ENCODE results near the gene HPD.

HPD gene

GRCh38 chr12:121849665-121850064 lies 9.0 kb downstream of the HPD start:
- in situ Hi-C loops (cut with HindIII; ENCODE audit: low sequenced_read_pairs) = no loop called here
- no peak for DNase-seq (ENCODE audit: low read depth)

GRCh38 chr12:121849211-121849610 lies 9.4 kb downstream of the HPD start:
- no peak overlapping the region for H3K4me3 ChIP-seq (ENCODE audit: low read depth, low read length)
- TF ChIP-seq, protein P1, sequence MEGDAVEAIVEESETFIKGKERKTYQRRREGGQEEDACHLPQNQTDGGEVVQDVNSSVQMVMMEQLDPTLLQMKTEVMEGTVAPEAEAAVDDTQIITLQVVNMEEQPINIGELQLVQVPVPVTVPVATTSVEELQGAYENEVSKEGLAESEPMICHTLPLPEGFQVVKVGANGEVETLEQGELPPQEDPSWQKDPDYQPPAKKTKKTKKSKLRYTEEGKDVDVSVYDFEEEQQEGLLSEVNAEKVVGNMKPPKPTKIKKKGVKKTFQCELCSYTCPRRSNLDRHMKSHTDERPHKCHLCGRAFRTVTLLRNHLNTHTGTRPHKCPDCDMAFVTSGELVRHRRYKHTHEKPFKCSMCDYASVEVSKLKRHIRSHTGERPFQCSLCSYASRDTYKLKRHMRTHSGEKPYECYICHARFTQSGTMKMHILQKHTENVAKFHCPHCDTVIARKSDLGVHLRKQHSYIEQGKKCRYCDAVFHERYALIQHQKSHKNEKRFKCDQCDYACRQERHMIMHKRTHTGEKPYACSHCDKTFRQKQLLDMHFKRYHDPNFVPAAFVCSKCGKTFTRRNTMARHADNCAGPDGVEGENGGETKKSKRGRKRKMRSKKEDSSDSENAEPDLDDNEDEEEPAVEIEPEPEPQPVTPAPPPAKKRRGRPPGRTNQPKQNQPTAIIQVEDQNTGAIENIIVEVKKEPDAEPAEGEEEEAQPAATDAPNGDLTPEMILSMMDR (IDR thresholded peaks at IDR 0.05; ENCODE audit: low read depth, low read length, missing control alignments) = no peak
- DNase-seq (ENCODE audit: low read depth) = no peak
- in situ Hi-C loops (cut with HindIII; ENCODE audit: low sequenced_read_pairs) = no loop called here

More at GRCh38 chr12:121849665-121850064, 9.0 kb downstream of the HPD start:
- H3K4me3 ChIP-seq (ENCODE audit: low read depth, low read length) = no peak overlapping the region
- TF ChIP-seq, protein P1 (IDR thresholded peaks at IDR 0.05; ENCODE audit: low read depth, low read length, missing control alignments) = no peak

GRCh38 chr12:121845701-121846100 lies 13.0 kb downstream of the HPD start:
- TF ChIP-seq, protein P1 (IDR thresholded peaks at IDR 0.05; ENCODE audit: low read depth, low read length, missing control alignments) = no peak
- H3K4me3 ChIP-seq (ENCODE audit: low read depth, low read length) = no peak overlapping the region
- in situ Hi-C loops (cut with HindIII; ENCODE audit: low sequenced_read_pairs) = no loop called here
- DNase-seq (ENCODE audit: low read depth) = no peak

GRCh38 chr12:121843236-121843982 lies 15.2 kb downstream of the HPD start:
- DNase-seq (ENCODE audit: low read depth) = no peak
- in situ Hi-C loops (cut with HindIII; ENCODE audit: low sequenced_read_pairs) = no loop called here
- H3K4me3 ChIP-seq (ENCODE audit: low read depth, low read length) = no peak overlapping the region
- TF ChIP-seq, protein P1 (IDR thresholded peaks at IDR 0.05; ENCODE audit: low read depth, low read length, missing control alignments) = no peak

DNA sequence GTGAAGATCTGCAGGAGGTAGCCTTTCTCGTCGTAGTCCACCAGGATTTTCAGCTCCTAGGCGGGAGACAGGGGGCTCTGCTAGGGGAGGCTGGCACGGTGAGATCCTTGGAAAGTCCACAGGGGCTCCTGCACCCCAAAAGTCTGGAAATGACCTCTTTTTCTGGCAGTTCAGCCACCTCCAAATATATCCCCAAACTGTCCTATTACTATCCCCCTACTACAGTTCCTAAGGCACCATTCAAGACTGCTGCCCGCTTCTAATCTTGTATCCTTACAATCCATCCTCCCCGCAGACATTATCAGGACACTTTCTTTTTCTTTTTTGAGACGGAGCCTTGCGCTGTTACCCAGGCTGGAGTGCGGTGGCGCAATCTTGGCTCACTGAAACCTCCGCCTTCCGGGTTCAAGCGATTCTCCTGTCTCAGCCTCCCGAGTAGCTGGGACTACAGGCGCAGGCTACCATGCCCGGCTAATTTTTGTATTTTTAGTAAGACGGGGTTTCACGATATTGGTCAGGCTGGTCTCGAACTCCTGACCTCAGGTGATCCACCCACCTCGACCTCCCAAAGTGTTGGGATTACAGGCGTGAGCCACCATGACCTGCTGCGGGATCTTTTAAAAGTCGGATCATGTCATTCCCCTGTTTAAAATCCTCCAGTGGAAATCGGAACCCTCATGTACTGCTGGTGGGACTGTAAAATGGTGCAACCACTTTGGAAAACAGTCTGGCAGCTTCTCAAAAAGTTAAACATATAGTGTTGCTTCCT lies 18.5 kb downstream of the HPD start:
- peak overlapping the region; percentile 63 for H3K4me3 ChIP-seq (ENCODE audit: low read depth, low read length)
- no peak for DNase-seq (ENCODE audit: low read depth)
- in situ Hi-C loops (cut with HindIII; ENCODE audit: low sequenced_read_pairs) = no loop called here
- TF ChIP-seq, protein P1 (IDR thresholded peaks at IDR 0.05; ENCODE audit: low read depth, low read length, missing control alignments) = no peak

DNA sequence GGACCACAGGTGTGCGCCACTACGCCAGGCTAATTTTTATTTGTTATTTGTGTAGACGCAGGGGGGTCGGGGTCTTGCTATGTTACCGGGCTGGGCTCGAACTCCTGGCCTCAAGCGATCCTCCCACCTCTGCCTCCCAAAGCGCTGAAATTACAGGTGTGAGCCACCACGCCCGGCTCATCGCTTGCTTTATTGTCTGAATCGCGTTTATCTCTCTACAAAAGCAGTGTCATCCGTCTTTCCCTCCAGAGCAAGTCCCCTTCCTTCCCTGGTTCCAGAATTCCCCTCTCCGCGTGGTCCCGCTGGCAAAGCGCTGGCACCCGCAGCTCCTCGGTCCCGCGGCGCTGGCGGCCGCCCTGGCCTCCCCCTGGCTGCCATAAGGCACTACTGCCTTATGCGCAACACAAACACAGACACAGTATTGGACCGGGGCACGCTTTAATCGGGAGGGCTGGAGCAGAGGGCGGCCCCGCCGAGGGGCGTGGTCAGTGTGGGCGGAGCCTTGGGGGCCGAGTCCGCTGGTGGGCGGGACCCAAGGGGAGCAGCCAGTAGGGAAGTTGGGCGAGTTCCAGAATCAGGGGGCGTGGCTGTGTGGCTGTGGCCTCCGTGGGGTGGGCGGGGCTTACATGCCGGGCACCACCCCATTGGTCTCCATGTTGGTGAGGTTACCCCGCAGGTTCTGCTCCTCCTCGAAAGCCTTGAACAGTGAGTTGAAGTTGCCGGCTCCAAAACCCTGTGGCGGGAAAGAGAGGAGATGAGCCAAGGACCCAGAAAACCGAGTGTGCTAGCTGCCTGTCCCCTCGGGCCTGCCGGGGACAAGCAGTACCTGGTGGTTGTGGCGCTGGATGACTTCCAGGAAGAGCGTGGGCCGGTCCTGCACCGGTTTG lies 19.3 kb downstream of the HPD start:
- in situ Hi-C loops (cut with HindIII; ENCODE audit: low sequenced_read_pairs) = no loop called here
- DNase-seq (ENCODE audit: low read depth) = peak; percentile 93
- TF ChIP-seq, protein P1 (IDR thresholded peaks at IDR 0.05; ENCODE audit: low read depth, low read length, missing control alignments) = peak; percentile 36
- peak overlapping the region; percentile 63 for H3K4me3 ChIP-seq (ENCODE audit: low read depth, low read length)

Data from astrocyte of the cerebellum (primary cell).